HG03432 (cell line): ENCODE results near the gene C16orf86.
"Not testable (repeated sequence)": the region's sequence is repeated elsewhere in the genome, so short reads cannot be mapped to it uniquely, and the experiment has no call there.

Source experiments
- ATAC-seq: cut with Tn5 transposase; IDR thresholded peaks from one replicate; pipeline ENCODE4 v1.9.1; 2021; ENCODE audit warnings: mild to moderate bottlenecking, moderate library complexity; ENCODE audit not compliant: unreplicated experiment

Gene C16orf86

GRCh38 chr16:67685388-67686112, 18.9 kb downstream of the C16orf86 start:
- no peak for ATAC-seq

GRCh38 chr16:67693517-67694285, 27.1 kb downstream of the C16orf86 start:
- ATAC-seq: not testable (repeated sequence)

- no peak for ATAC-seq
Measured at GRCh38 chr16:67694611-67695010, 28.0 kb downstream of the C16orf86 start.

DNA sequence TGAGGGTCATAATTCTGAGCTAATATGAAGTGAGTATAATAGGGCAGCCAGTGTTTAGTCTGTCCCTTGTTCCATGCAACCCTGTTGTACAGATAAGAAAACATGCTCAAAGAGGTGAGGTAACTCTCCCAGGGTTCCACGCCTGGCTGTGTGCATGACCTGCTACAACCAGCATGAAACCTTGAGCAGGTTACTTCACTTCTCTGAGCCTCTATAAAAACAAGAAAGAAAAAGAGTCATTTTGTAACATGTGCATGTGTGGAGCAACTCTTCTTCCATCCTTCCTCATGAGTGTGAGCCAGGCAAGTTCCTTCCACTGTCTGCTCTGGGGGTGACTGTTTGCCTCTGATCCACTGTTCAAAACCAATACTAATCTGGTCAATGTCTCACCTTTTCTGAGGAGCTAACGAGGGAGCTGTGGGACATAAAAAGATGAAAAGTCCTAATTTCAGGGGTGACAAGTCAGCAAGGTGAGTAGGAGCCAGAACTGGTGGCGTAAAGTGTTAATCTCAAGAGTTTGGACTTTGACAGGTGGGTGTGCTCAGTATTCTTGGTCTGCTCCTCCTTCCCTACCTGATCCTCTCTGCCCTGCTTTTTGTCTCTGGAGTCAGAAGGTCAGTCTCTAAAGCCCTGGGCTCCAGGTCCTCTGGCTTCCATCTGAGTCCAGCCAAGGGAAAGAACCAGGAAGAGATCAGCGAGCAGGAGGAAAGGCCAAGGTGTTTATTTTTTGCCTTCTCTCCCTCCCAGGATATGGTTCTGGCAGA, 31.0 kb downstream of the C16orf86 start:
- ATAC-seq: no peak

DNA sequence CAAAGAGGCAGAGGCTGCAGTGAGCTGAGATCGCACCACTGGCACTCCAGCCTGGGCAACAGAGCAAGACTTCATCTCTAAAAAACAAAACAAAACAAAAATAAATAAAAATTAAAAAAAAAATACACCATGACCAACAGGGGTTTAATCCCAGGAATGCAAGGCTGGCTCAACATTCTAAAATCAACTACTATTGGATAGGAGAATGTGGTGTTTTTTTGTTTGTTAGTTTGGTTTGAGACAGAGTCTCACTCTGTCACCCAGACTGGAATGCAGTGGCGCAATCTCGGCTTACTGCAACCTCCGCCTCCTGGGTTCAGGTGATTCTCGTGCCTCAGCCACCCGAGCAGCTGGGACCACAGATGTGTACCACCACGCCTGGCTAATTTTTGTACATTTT, 32.7 kb downstream of the C16orf86 start:
- no peak for ATAC-seq

- no peak for ATAC-seq
Measured at GRCh38 chr16:67701420-67701819, 34.8 kb downstream of the C16orf86 start.

GRCh38 chr16:67702130-67702529, 35.5 kb downstream of the C16orf86 start:
- no peak for ATAC-seq

DNA sequence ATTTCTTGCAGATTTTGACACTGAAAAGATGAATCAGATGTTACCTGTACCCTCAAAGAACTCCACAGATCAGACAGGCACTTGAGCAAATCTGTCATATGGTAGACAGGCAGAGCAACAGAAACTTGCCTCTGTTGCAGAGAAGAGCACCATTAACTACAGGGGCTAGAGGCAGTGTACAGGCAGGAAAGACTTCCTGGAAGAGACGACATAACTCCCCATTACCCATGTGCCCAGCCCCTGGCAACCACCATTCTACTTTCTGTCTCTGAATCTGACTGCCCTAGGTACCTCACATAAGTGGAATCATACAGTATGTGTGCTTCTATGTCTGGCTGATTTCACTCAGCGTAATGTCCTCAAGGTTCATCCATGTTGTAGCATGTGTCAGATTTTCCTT, 37.0 kb downstream of the C16orf86 start:
- no peak for ATAC-seq

DNA sequence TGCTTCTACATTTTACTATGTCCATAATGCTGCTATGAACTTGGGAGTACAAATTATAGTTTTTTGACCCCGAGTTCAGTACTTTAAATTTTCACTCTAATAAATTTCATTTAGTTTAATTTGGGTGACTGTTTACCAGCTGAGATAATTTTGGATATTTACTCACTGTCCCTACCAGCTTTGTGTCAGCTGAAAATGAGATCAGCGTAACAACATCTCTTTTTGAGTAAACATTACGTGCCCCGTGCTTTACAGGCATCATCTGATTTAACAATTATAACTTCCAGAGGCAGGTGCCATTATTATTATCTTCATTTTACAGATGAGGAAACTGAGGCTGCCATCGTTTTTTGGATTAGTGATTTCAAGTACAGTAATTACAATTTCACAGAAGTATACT, 37.5 kb downstream of the C16orf86 start:
- ATAC-seq: no peak

GRCh38 chr16:67707210-67707609, 40.6 kb downstream of the C16orf86 start:
- no peak for ATAC-seq

DNA sequence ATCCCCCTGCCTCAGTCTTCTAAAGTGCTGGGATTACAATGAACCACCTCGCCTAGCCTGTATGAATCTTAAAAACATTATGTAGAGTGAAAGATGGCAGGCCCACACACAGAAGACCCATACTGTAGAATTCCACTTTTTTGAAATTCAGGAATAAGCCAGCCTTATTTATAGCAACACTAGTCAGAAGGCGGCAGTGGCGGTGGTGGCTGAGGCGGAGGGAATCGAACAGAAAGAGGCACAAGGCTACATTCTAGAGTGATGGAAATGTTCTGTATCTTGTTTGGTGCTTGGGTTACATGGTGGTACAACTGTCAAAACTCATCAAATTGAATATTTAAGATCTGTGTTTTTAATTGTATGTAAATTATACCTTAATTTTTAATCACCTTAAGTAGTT, 41.2 kb downstream of the C16orf86 start:
- ATAC-seq: no peak

GRCh38 chr16:67708368-67708771, 41.8 kb downstream of the C16orf86 start:
- ATAC-seq: no peak

- no peak for ATAC-seq
Measured at GRCh38 chr16:67709050-67709449, 42.4 kb downstream of the C16orf86 start.

GRCh38 chr16:67710607-67711006, 44.0 kb downstream of the C16orf86 start:
- ATAC-seq: no peak

DNA sequence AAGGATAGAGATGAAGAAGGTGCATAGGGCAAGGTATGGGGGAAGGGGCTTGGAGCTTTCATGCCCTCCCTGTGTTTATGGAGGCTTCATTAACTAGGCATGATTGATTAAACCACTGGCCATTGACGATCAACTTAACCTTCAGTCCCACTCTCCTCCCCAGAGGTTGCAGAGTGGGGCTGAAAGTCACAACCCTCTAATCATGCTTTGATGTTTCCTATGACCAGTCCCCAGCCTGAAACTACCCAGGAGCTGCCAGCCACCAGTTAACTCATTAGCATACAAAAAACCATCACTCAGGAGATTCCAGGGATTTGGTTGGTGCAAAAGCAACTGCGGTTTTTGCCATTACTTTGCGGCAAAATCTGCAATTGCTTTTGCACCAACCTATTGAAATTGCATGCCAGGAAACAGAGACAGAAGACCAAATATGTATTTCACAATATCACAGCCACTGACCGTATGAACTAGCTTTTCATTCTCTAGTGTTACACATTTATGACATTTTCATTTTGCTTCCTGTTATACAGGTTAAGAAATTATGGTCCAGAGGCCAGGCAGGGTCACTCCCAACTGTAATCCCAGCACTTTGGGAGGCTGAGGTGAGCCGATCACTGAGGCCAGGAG, 47.1 kb downstream of the C16orf86 start:
- no peak for ATAC-seq

- no peak for ATAC-seq
Measured at GRCh38 chr16:67714522-67714921, 47.9 kb downstream of the C16orf86 start.

DNA sequence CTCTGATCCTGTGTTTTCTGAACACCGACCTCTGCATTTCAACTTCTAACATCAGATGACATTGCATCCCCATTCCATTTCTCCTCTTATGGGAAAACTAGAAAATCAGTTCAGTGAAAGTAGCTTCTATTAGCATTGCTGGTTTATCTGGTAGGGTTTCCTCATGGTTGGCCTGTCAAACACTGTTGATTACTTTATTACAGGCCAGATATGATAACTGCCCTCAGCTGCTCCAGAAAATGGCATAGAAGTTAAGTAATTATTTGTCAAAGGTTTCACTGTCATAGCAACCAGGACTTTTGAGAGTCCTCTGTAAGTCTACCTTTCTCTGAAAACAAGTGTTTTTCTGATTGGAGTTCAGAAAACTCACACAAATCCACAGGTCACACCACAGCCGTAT, 49.5 kb downstream of the C16orf86 start:
- ATAC-seq: no peak
